GM11168 (cell line): ENCODE measurements around the gene PPP2R2B.

Source experiments
- in situ Hi-C: fragments of 300-500 bp; cut with MboI; formaldehyde crosslinking; loops from one replicate; pipeline ENCODE4 v1.12.0; 2022; ENCODE audit warnings: low sequenced_read_pairs; ENCODE audit not compliant: unreplicated experiment

Gene PPP2R2B

DNA sequence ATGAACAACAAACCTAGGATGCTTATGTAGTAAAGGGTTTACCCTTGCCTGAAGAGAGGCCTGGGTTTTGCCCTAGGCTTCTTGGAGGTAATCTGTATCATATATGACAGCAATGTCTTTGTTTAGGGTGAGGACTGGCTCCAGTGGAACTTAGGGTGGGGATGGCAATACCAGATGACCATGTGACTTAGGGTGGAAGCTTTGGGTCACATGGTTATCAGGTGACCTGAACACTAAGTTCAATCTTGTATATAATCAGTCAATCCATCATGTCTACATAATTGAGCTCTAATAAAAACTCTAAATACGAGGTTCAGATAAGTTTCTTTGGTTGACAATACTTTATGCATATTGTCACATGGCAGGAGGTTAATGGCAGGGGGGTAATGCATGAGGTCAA, 10.6 kb upstream of the PPP2R2B start:
- in situ Hi-C loops: no loop called here

DNA sequence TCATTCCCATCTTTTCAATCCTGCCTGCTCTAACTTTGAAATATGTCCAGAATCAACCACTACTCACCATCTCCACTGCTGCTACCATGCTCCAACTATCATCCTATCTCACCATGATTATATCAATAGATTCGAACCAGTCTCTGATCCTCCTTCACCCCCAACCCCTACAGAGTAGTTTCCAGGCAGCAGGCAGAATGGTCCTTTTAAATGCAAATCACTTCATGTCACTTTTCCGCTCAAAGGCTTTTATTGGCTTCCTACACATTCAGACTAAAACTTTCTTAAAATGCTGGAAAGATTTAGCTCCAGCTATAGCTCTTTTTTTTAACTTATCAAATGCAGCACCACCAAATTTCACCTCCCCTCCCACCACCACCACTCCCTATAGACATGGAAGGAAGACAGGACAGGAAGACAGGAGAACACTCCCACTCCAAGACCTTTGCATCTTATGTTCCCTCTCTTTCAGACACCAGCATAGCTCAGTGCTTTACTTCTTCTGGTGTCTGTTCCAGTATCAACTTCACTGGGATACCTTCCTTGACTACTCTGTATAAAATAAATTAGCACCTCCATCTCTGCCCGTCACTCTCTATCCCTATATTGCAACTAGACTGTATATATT, 9.9 kb upstream of the PPP2R2B start:
- in situ Hi-C loops: no loop called here

DNA sequence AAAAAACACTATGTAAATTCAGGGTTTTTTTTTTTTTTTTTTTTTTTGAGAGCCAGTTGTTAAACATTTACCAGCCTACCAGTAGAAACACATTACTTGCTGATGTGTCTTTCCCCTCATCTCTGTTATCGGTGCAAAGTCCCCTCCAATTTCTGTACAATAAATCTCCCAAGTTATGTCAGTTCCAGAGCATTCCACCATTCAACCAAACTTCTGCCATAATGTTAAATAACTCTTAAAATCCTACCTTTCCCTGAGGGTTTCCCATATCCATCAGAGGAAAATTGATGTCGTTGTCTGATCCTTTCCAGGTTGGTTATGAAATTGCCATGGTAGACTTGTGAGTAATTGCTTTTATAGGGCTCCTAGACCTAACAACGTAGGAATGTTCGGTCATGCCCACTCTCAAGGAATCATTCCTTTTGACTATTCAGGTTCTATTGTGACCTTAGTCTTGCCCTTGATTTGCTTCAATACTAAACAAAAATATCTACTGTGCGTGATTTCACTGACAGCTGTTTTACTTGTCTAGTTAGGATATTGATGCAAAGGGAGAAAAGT, 5.6 kb upstream of the PPP2R2B start:
- in situ Hi-C loops: no loop called here

GRCh38 chr5:146883511-146883910, 5.0 kb upstream of the PPP2R2B start:
- in situ Hi-C loops: no loop called here

- in situ Hi-C loops: no loop called here
These were observed 2.4 kb upstream of the PPP2R2B start for GRCh38 chr5:146880966-146881365.

DNA sequence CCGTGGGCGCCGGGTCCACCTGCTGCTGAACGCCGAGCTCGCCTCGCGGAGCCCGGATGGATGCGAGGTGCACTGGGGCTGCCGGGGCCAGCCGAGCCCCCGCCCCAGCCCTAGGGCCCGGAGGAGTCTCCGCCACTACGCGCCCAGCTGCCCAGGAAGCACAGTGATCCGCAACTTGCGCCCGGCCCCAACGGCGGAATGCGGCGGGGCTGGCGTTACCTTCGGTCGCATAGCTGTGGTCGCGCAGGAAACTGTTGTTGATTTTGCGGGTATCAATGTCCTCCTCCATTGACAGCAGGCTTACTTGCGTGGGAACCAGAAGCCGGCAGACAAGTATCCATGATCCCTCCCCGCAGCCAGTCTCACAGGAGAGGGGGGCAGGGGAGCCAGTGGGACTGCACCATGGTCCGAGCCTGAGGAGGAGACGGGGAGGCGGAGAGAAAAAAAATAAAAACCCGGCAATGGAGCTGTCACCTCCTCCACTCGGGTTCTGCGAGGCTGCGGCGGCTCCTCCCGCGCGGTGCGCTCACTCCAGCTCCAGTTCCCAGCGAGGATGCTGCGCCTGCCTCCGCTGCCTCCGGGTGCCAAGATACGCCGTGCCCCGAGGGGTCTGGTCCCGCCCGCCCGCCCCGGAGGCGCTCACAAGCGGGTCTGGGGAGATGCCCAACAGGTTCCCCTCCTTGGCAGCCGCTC, 628 bp downstream of the PPP2R2B start:
- in situ Hi-C loops: no loop called here

DNA sequence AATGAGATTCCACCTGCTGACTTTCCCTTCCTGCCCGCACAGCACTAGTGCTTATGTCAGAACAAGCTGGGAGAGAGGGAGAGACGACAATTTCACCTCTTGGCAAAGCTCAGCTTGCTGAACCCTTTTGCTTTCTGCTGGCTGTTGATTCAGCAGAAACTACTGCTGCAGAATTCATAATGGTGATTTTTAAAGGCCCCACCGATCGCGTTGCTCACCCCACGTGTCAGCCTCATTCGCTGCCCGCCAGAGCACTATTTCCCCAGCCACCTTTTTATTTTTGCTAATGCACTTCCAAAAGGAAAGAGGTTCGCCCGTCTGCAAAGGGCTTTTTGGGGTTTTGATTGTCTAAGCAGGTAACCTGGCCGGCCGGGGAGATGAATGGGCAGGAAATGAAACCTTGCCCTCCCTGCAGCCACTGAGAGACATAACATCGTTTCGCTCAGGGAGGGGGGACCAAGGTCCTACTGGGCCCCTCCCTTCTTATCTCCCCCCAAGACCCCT, 1.3 kb downstream of the PPP2R2B start:
- in situ Hi-C loops: no loop called here

DNA sequence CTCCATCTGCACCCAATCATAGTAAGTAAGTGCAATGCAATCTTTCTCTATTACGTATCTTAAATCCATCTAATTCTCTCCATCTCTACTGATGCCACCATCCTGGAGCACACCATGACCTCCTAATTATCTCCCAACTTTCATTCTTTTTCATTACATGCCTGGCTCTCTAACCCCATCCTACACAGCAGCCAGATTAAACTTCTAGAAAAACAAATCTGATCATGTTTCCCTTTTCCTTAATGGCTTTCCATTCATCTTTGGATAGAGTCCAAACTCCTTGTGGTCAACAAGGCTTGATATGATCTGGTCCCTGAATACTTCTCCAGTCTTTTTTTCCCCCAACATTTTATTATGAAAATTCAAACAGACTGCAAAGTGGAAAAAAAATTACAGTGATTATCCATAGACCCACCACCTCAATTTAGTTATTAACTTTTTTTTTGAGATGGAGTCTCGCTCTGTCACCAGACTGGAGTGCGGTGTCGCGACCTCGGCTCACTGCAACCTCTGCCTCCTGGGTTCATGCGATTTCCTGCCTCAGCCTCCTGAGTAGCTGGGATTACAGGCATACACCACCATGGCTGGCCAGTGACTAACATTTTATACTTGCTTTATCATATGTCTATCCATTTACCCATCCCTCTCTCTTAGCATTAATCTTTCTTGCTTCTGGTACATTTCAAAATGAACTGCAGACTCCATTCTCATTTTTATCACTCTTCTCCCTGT, 5.2 kb downstream of the PPP2R2B start:
- in situ Hi-C loops: no loop called here

GRCh38 chr5:146872188-146872587, 6.4 kb downstream of the PPP2R2B start:
- in situ Hi-C loops: no loop called here

- in situ Hi-C loops: no loop called here
These were observed 10.4 kb downstream of the PPP2R2B start for GRCh38 chr5:146867996-146868708.

GRCh38 chr5:146866263-146866662, 12.3 kb downstream of the PPP2R2B start:
- in situ Hi-C loops: no loop called here

- in situ Hi-C loops: no loop called here
These were observed 15.9 kb downstream of the PPP2R2B start for GRCh38 chr5:146862641-146863040.

DNA sequence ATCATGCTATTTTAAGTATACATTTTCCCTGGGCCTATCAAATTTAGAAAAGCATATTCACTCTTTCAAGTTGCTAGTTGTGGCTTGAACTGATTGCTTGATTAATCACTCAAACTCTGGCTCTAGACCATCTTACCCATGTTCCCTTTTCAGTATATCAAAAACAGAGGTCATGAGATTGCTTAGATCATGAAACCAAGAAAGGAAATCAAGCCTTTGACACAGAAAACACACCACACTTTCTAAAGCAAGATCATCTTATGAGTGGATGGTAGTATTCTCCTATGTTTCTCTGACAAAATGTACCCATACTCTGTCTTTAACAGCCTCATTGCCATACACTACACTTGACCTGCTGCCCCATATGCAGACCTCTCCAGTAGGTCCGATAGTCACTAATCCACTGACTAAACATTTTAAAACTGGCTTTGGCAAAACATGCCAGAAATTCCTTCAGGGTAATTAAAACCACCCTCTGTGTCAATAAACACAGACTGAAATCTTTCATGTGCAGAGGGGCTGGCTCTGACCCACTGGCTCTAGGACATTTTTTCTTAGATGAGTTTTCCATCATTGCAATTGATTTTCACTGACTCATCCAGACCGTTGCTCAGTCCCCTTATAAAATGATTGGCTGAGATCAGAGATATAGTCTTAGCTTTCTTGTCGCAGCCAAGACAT, 18.2 kb downstream of the PPP2R2B start:
- in situ Hi-C loops: no loop called here

DNA sequence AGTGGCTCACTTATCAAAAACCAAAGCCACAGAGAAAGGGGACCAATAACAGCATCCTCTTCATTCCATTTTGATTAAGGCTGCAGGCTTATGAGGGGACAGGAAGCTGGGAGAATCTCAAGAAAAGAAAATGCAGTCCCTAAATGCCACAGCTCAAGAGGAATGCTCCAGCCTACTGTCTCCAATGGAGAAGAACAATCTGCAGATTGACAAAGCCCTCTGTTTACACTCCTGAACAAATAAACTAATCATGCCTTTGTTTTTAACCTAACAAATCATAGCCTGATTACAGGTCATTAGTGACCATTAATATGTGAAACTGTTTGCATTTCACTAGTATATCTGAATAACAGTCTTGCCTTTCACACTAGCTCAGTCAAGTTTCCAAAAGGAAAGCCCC, 26.5 kb downstream of the PPP2R2B start:
- in situ Hi-C loops: no loop called here

DNA sequence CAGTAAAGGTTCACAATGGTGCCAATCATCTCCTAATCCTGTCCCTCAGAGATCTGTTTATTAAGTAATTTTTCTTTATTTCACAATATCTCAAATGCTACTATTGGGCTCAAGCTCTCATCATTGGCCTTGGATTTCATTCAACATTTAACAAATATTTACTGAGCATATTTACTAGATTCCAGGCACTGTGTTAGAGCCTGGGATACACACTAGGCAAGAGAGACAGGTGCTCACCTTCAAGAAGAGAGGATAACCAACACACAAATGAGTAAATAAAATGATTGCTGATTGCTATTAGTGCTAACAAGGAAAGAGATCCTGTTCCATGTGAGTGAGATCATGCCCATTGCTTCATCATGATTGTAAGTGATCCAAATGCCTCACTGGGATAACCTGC, 27.4 kb downstream of the PPP2R2B start:
- in situ Hi-C loops: no loop called here

GRCh38 chr5:146849694-146850303, 28.8 kb downstream of the PPP2R2B start:
- in situ Hi-C loops: no loop called here

DNA sequence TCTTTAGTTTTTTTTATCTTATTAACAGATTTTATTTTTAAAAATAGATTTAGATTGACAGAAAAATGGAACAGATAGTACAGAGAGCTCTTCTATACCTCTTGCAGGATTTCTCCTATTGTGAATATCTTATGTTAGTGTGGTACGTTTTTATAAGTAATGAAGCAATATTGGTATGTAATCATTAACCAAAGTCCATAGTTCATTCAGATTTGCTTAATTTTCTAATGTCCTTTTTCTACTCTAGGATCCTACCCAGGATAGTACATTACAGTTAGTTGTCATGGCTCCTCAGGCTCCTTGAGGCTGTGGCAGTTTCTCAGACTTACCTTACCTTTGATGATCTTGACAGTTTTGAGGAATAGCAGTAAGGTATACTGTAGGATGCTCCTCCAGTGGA, 30.4 kb downstream of the PPP2R2B start:
- in situ Hi-C loops: no loop called here

DNA sequence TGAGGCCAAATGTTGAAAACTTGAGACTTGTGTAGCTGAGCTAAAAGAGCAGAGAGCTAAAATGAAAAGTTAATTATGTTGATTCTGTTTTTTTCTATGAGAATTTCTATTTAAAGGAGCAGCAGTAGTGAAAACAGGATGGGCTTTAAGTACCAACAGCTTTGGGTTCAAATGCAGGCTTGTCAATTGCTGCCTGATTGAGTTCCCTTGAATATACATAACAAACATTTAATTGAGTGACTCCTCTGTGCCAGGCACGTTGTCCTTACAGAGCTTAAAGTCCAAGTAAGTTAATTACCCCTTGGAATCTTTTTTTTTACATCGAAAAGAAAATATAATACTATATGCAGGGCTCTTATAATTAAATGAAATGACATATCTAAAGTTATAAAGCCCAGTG, 38.5 kb downstream of the PPP2R2B start:
- in situ Hi-C loops: no loop called here

DNA sequence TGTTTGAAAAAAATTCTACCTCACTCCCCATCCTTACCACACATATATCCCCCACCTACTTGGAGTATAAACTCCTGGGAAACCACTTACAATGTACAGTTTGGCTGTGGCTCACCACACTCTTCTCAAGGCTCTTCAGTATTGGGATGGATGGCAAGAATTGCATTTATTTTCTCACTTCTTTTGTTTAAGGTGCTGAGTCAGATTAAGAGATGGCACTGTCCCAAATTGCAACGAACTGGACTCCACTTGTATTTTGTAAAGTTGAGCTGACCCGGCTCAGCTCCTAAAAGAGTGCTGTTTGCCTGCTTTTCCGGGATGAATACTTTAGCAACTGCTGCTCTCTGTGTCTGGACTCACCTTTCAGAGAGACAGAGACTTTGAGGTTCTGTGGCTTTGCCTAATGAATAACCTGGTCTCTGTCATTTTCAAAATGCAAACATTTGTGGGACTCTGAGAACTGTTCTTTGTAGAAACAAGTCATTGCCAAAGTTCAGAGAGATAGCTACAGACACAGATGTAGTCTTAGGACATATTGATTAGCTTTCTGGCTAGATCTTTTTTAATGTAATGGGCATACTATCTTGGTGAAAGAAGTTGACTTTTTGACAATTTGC, 42.2 kb downstream of the PPP2R2B start:
- in situ Hi-C loops: no loop called here
